Mesenchymal stem cell (in vitro differentiated cells and primary cell): ENCODE results near the gene DCAKD.

Source experiments
- DNase-seq: peaks from one replicate; pipeline ENCODE4 v3.0.0-alpha.2; 2013
- H2AFZ ChIP-seq: one replicate; pipeline ENCODE4 v1.6.1; 2013; ENCODE audit warnings: low read depth, mild to moderate bottlenecking, control low read depth, inconsistent platforms, low read length, moderate library complexity
- H2AK5ac ChIP-seq: 2 replicates; pipeline ENCODE4 v1.6.1; 2013; ENCODE audit warnings: low read length, moderate library complexity, mild to moderate bottlenecking, inconsistent platforms; ENCODE audit not compliant: severe bottlenecking
- H2BK120ac ChIP-seq: one replicate; pipeline ENCODE4 v1.6.1; 2013; ENCODE audit warnings: low read depth, mild to moderate bottlenecking, inconsistent platforms, low read length, moderate library complexity
- H2BK12ac ChIP-seq, 2 experiments: one replicate each; pipeline ENCODE4 v1.6.1; 2013; ENCODE audit warnings: inconsistent platforms in 2 of 2, low read length in 2 of 2, mild to moderate bottlenecking in 2 of 2, moderate library complexity in 2 of 2, control low read depth in 1 of 2
- H2BK15ac ChIP-seq: one replicate; pipeline ENCODE4 v1.6.1; 2013; ENCODE audit warnings: mild to moderate bottlenecking, low read depth, inconsistent platforms; ENCODE audit not compliant: poor library complexity, severe bottlenecking
- H2BK5ac ChIP-seq: 2 replicates; pipeline ENCODE4 v1.6.1; 2013; ENCODE audit warnings: low read depth, mild to moderate bottlenecking, low read length, control low read depth, inconsistent platforms; ENCODE audit not compliant: poor library complexity, severe bottlenecking
- H3K14ac ChIP-seq, 2 experiments: one replicate each; pipeline ENCODE4 v1.6.1; 2013; ENCODE audit warnings: inconsistent platforms in 2 of 2, low read length in 2 of 2, control low read depth in 1 of 2, mild to moderate bottlenecking in 1 of 2, moderate library complexity in 1 of 2
- H3K18ac ChIP-seq, 2 experiments: one replicate each; pipeline ENCODE4 v1.6.1; 2013; ENCODE audit warnings: inconsistent platforms in 2 of 2, low read length in 2 of 2, control low read depth in 1 of 2, low read depth in 1 of 2, mild to moderate bottlenecking in 1 of 2
- H3K23ac ChIP-seq, 2 experiments: one replicate each; pipeline ENCODE4 v1.6.1; 2013; ENCODE audit warnings: inconsistent platforms in 2 of 2, low read length in 2 of 2, mild to moderate bottlenecking in 2 of 2, moderate library complexity in 2 of 2, control low read depth in 1 of 2
- H3K27ac ChIP-seq: 2 replicates; pipeline ENCODE4 v1.5.1; 2013; ENCODE audit warnings: mild to moderate bottlenecking, moderate library complexity, low read length, control low read depth, inconsistent platforms; ENCODE audit not compliant: poor library complexity, severe bottlenecking
- H3K27me3 ChIP-seq, 2 experiments: 2 replicates each; pipeline versions ENCODE4 v1.6.1 to v1.7.0; 2013; ENCODE audit warnings: low read length in 2 of 2, mild to moderate bottlenecking in 2 of 2, moderate library complexity in 2 of 2, control low read depth in 1 of 2, inconsistent platforms in 1 of 2; ENCODE audit not compliant: control insufficient read depth in 1 of 2, insufficient read depth in 1 of 2
- H3K36me3 ChIP-seq, 2 experiments: 2 replicates each; pipeline versions ENCODE4 v1.6.1 to v1.7.0; 2013; ENCODE audit warnings: low read length in 2 of 2, control low read depth in 1 of 2, inconsistent platforms in 1 of 2, low read depth in 1 of 2, mild to moderate bottlenecking in 1 of 2; ENCODE audit not compliant: insufficient read depth in 2 of 2, control insufficient read depth in 1 of 2
- H3K4ac ChIP-seq, 2 experiments: one replicate each; pipeline ENCODE4 v1.6.1; 2013; ENCODE audit warnings: inconsistent platforms in 2 of 2, low read length in 2 of 2, mild to moderate bottlenecking in 2 of 2, moderate library complexity in 2 of 2, control low read depth in 1 of 2, low read depth in 1 of 2
- H3K4me1 ChIP-seq: 2 replicates; pipeline ENCODE4 v1.6.1; 2013; ENCODE audit warnings: low read depth, low read length, control low read depth; ENCODE audit not compliant: control insufficient read depth, insufficient read depth
- H3K4me2 ChIP-seq: 2 replicates; pipeline ENCODE4 v1.6.1; 2013; ENCODE audit warnings: low read length, mild to moderate bottlenecking, inconsistent platforms; ENCODE audit not compliant: poor library complexity, severe bottlenecking
- H3K4me3 ChIP-seq, 2 experiments: 2 replicates each; pipeline versions ENCODE4 v1.5.1 to v1.7.0; 2013; ENCODE audit warnings: low read length in 2 of 2, mild to moderate bottlenecking in 2 of 2, control low read depth in 1 of 2, low read depth in 1 of 2; ENCODE audit not compliant: insufficient read depth in 1 of 2
- H3K79me1 ChIP-seq: replicated peaks from 2 replicates; pipeline ENCODE4 v1.6.1; 2013; ENCODE audit warnings: mild to moderate bottlenecking, control low read depth, low read length, inconsistent platforms; ENCODE audit not compliant: poor library complexity, severe bottlenecking
- H3K9ac ChIP-seq: 2 replicates; pipeline ENCODE4 v1.7.0; 2013; ENCODE audit warnings: mild to moderate bottlenecking, low read length, moderate library complexity
- H3K9me3 ChIP-seq: 2 replicates; pipeline ENCODE4 v1.7.0; 2013; ENCODE audit warnings: mild to moderate bottlenecking, low read length; ENCODE audit not compliant: control insufficient read depth
- H4K8ac ChIP-seq: one replicate; pipeline ENCODE4 v1.6.1; 2013; ENCODE audit warnings: inconsistent platforms, mild to moderate bottlenecking, low read length, moderate library complexity
- H4K91ac ChIP-seq: one replicate; pipeline ENCODE4 v1.6.1; 2013; ENCODE audit warnings: mild to moderate bottlenecking, low read length, inconsistent platforms
- WGBS: methylation state at CpG from one replicate; pipeline ENCODE4 v1.1.7; 2013; ENCODE audit warnings: mixed read lengths; 5-methylcytosine and 5-hydroxymethylcytosine counted together

The DCAKD gene

GRCh38 chr17:45077643-45078042, 26.2 kb upstream of the DCAKD start:
- no peak overlapping the region for H2BK15ac ChIP-seq
- peak overlapping the region in 1 of 2 experiments; percentile 45 for H2BK12ac ChIP-seq
- no peaks in the 10 kb centered on the region for H3K27me3 ChIP-seq
- no peak for DNase-seq
- H2BK5ac ChIP-seq: no peak overlapping the region
- no peak overlapping the region for H4K91ac ChIP-seq
- H3K36me3 ChIP-seq: peaks cover 25 to 42% of the 10 kb centered on the region in 2 experiments
- no peak overlapping the region for H3K14ac ChIP-seq
- no peak overlapping the region for H3K27ac ChIP-seq
- no peak overlapping the region for H3K4ac ChIP-seq
- no peak overlapping the region for H3K9ac ChIP-seq
- H4K8ac ChIP-seq: no peak overlapping the region
- H2BK120ac ChIP-seq: no peak overlapping the region
- peaks cover 2% of the 10 kb centered on the region for H3K4me1 ChIP-seq
- no peak overlapping the region for H2AK5ac ChIP-seq
- no peak overlapping the region for H3K23ac ChIP-seq
- no peak overlapping the region for H3K4me2 ChIP-seq
- H3K4me3 ChIP-seq: no peak overlapping the region
- H3K18ac ChIP-seq: no peak overlapping the region
- WGBS: 96% methylated on average over 3 of the region's 3 CpGs
- H2AFZ ChIP-seq: no peak overlapping the region
- H3K9me3 ChIP-seq: no peaks in the 10 kb centered on the region
- H3K79me1 ChIP-seq: peaks cover 19% of the 10 kb centered on the region

GRCh38 chr17:45073414-45074070, 22.1 kb upstream of the DCAKD start:
- H3K79me1 ChIP-seq: peaks cover 6% of the 10 kb centered on the region
- no peak overlapping the region for H3K14ac ChIP-seq
- peak; percentile 88 for DNase-seq
- H3K4me2 ChIP-seq: no peak overlapping the region
- no peak overlapping the region for H2AK5ac ChIP-seq
- H3K36me3 ChIP-seq: peaks cover 24 to 41% of the 10 kb centered on the region in 2 experiments
- no peak overlapping the region for H3K4me3 ChIP-seq
- H3K27ac ChIP-seq: peak overlapping the region; percentile 49
- no peak overlapping the region for H2BK12ac ChIP-seq
- no peaks in the 10 kb centered on the region for H3K27me3 ChIP-seq
- no peak overlapping the region for H3K4ac ChIP-seq
- no peak overlapping the region for H4K91ac ChIP-seq
- no peak overlapping the region for H2BK120ac ChIP-seq
- no peak overlapping the region for H3K23ac ChIP-seq
- H3K9ac ChIP-seq: peak overlapping the region; percentile 78
- no peak overlapping the region for H2BK15ac ChIP-seq
- no peak overlapping the region for H2BK5ac ChIP-seq
- no peak overlapping the region for H3K18ac ChIP-seq
- 67% methylated on average over 3 of the region's 5 CpGs for WGBS
- H4K8ac ChIP-seq: no peak overlapping the region
- no peak overlapping the region for H2AFZ ChIP-seq
- peaks cover 2% of the 10 kb centered on the region for H3K4me1 ChIP-seq
- H3K9me3 ChIP-seq: no peaks in the 10 kb centered on the region

- Histone ChIP-seq H3K4me1 (peaks cover 5% of the 10 kb centered on the region), H2BK12ac (no peak overlapping the region), H3K4ac (no peak overlapping the region), H3K27me3 (no peaks in the 10 kb centered on the region), H2BK5ac (no peak overlapping the region), H3K18ac (no peak overlapping the region), H3K9ac (no peak overlapping the region), H3K27ac (no peak overlapping the region), H2AK5ac (no peak overlapping the region), H2AFZ (no peak overlapping the region), H2BK120ac (no peak overlapping the region), H2BK15ac (no peak overlapping the region), H4K91ac (no peak overlapping the region), H3K14ac (no peak overlapping the region), H4K8ac (no peak overlapping the region), H3K9me3 (no peaks in the 10 kb centered on the region), H3K4me2 (no peak overlapping the region), H3K23ac (no peak overlapping the region), H3K36me3 (peaks cover 22 to 41% of the 10 kb centered on the region in 2 experiments), H3K79me1 (peaks cover 6% of the 10 kb centered on the region), H3K4me3 (no peak overlapping the region)
- DNase-seq: no peak
- 92% methylated on average over 2 of the region's 2 CpGs for WGBS
These were observed 19.4 kb upstream of the DCAKD start for GRCh38 chr17:45070809-45071208.

GRCh38 chr17:45070001-45070400, 18.6 kb upstream of the DCAKD start:
- Histone ChIP-seq H2AK5ac (no peak overlapping the region), H3K9ac (no peak overlapping the region), H3K9me3 (no peaks in the 10 kb centered on the region), H2BK120ac (no peak overlapping the region), H3K36me3 (peaks cover 18 to 42% of the 10 kb centered on the region in 2 experiments), H3K79me1 (peaks cover 6% of the 10 kb centered on the region), H3K27me3 (no peaks in the 10 kb centered on the region), H3K18ac (no peak overlapping the region), H4K8ac (no peak overlapping the region), H3K14ac (no peak overlapping the region), H3K4me3 (no peak overlapping the region), H2BK5ac (no peak overlapping the region), H3K27ac (no peak overlapping the region), H3K23ac (no peak overlapping the region), H3K4me1 (peaks cover 5% of the 10 kb centered on the region), H2AFZ (no peak overlapping the region), H4K91ac (no peak overlapping the region), H3K4ac (no peak overlapping the region), H2BK15ac (no peak overlapping the region), H2BK12ac (no peak overlapping the region), H3K4me2 (no peak overlapping the region)
- WGBS: 98% methylated on average over 7 of the region's 8 CpGs
- no peak for DNase-seq
